HepG2 (cell line): ENCODE measurements around the gene CLASRP. TPM values are rescaled to one million over a fixed set of nuclear protein-coding genes. Genes with fewer than 3 reads are reported as not detected.
A peak's percentile ranks its signal among the peaks of the same experiment; 100 is the strongest.

ENCODE experiments used
- ARHGAP35 ChIP-seq: sonication (generic); formaldehyde crosslinking; IDR thresholded peaks from 2 replicates; pipeline ENCODE4 v1.9.0; 2022; ENCODE audit warnings: mild to moderate bottlenecking, inconsistent platforms, moderate library complexity, missing genetic modification reagents, borderline replicate concordance
- ARID3A ChIP-seq: IDR thresholded peaks from 2 replicates; pipeline ENCODE4 v1.6.1; 2012; ENCODE audit warnings: low read depth, low read length, improper control_type of control experiment
- HNF1B ChIP-seq: sonication (generic); formaldehyde crosslinking; IDR thresholded peaks from 2 replicates; pipeline ENCODE4 v1.5.1; 2020; ENCODE audit warnings: mild to moderate bottlenecking, moderate library complexity, missing genetic modification reagents
- MAZ ChIP-seq, 2 experiments: sonication (generic) in 1 of 2; formaldehyde crosslinking in 1 of 2; IDR thresholded peaks; 2 replicates each; pipeline versions ENCODE4 v1.5.0 to v1.6.1; 2012 to 2020; ENCODE audit warnings: low read depth in 2 of 2, mild to moderate bottlenecking in 2 of 2, borderline replicate concordance in 1 of 2, improper control_type of control experiment in 1 of 2, low read length in 1 of 2, missing genetic modification reagents in 1 of 2, moderate library complexity in 1 of 2
- MXD4 ChIP-seq: IDR thresholded peaks from 2 replicates; pipeline ENCODE4 v1.6.1; 2016; ENCODE audit warnings: mild to moderate bottlenecking, missing biosample characterization, missing genetic modification reagents
- RCOR2 ChIP-seq: IDR thresholded peaks from 2 replicates; pipeline ENCODE4 v1.6.1; 2016; ENCODE audit warnings: missing biosample characterization, missing genetic modification reagents
- RNF219 ChIP-seq: sonication (generic); formaldehyde crosslinking; IDR thresholded peaks from 2 replicates; pipeline ENCODE4 v1.5.0; 2020; ENCODE audit warnings: mild to moderate bottlenecking, missing genetic modification reagents
- XRCC5 ChIP-seq: fragments of 200-400 bp; formaldehyde crosslinking; optimal IDR thresholded peaks from 2 replicates; pipeline ENCODE3; 2017; ENCODE audit warnings: mild to moderate bottlenecking, low read length
- ZNF431 ChIP-seq: sonication (generic); formaldehyde crosslinking; IDR thresholded peaks from 2 replicates; pipeline ENCODE4 v1.9.0; 2022; ENCODE audit warnings: missing genetic modification reagents, low read depth, mild to moderate bottlenecking, borderline replicate concordance
- ZNF740 ChIP-seq: sonication (generic); formaldehyde crosslinking; IDR thresholded peaks from 2 replicates; pipeline ENCODE4 v1.4.0; 2020; ENCODE audit warnings: missing genetic modification reagents
- ZNF788 ChIP-seq: sonication (generic); formaldehyde crosslinking; IDR thresholded peaks from 2 replicates; pipeline ENCODE4 v1.5.0; 2020; ENCODE audit warnings: mild to moderate bottlenecking, missing genetic modification reagents, borderline replicate concordance
- polyA plus RNA-seq, 8 experiments: library from polyadenylated mRNA; depleted of rRNA in 3 of 8; stranded (reverse) in 7 of 8; unstranded in 1 of 8; fragments of >200 nt; fragmentation: Illumina TruSeq in 4 of 8; extraction: Trizol in 4 of 8; gene quantifications; 2 replicates each; pipeline versions ENCODE4 v1.2.1 to v1.2.3, GENCODE V29; 2011 to 2016; ENCODE audit warnings: low read depth in 4 of 8, missing spikeins in 1 of 8, mixed read lengths in 1 of 8; ENCODE audit not compliant: insufficient read depth in 1 of 8
- total RNA-seq, 5 experiments: library from RNA; depleted of rRNA; stranded (reverse); fragments of >200 nt; fragmentation: Illumina TruSeq; extraction: Trizol; gene quantifications; 2 replicates each; pipeline ENCODE4 v1.2.3, GENCODE V29; 2016; ENCODE audit warnings: low read depth in 1 of 5

The CLASRP gene
- total and polyA plus RNA-seq, 2 of the 13 experiments (the other 11 are each of a cell fraction or from before 2014, with no cell fraction given): 32.0 to 51.4 TPM

GRCh38 chr19:45016388-45017314 lies 22.2 kb upstream of the CLASRP start (continued):
- TF ChIP-seq RNF219 (CRISPR knock-in tag) (no peak), ZNF740 (CRISPR knock-in tag) (peak; percentile 90), ARHGAP35 (CRISPR knock-in tag) (no peak), ZNF431 (no peak), ARID3A (peak; percentile 72; the same call in 1 of the 2 replicates), MXD4 (CRISPR knock-in tag) (no peak), MAZ (IDR thresholded peaks at IDR 0.05; ENCODE audit: borderline replicate concordance, low read depth, low read length) (no peak), MAZ (CRISPR knock-in tag; IDR thresholded peaks at IDR 0.05; ENCODE audit: low read depth) (0 out of 2 replicates have a peak, but pooled peaks have one; percentile 22), ZNF788 (CRISPR knock-in tag) (0 out of 2 replicates have a peak, but pooled peaks have one; percentile 33), XRCC5 (peak; percentile 62), HNF1B (CRISPR knock-in tag) (0 out of 2 replicates have a peak, but pooled peaks have one; percentile 36), RCOR2 (CRISPR knock-in tag) (no peak)
- TF ChIP-seq, all 625 proteins: peak for 13
